Right hindlimb (tissue), 1 donor: Measurements from ENCODE around the gene PTPRD.
A peak's percentile ranks its signal among the peaks of the same experiment; 100 is the strongest.
"Not testable (repeated sequence)": the region's sequence is repeated elsewhere in the genome, so short reads cannot be mapped to it uniquely, and the experiment has no call there.

Experiments
- DNase-seq: peaks from one replicate; pipeline ENCODE4 v3.0.0-alpha.2; 2018

Gene PTPRD

GRCh38 chr9:9097254-9097653 is 1515.5 kb downstream of the PTPRD start:
- DNase-seq, result not testable (repeated sequence)

DNA sequence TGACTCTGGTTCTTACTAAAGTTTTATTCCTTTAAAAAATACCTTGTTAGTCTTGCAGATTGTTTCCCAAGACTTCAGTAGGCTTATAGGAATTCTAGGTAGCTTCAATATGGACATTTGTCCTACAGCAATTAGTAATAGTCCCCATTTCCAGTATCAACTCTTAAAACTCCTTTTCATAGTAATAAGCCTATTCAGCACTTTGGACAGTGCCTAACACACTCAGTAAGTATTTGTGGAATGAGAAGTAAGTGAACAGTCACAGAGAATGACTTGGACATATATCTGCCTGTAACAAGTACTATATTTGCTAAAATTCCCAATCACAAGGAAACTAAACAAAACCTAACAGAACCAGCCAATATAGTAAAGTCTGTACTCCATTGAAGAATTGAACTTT is 1521.4 kb downstream of the PTPRD start:
- no peak for DNase-seq

- DNase-seq, result no peak
Measured at GRCh38 chr9:9079473-9079872, 1533.3 kb downstream of the PTPRD start.

DNA sequence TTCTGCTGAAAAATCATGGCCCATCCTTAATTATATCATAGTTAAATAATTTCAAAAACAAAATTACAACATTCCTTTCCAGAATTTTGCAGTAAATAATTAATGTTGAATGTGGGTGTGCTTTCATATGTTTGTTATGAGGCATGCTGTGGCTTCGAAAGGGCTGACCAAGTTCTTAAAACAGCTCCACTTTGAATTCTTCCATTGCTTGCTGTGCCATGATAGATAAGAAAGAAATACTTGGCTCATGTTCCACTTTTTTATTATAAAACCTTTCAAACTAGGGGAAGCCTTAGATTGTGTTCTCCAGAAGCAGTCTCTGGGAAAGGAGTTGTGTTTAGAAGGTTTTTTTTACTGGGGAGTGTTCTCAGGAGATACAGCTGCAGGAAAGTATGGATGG is 1534.5 kb downstream of the PTPRD start:
- DNase-seq, result no peak

GRCh38 chr9:9061627-9062026 is 1551.2 kb downstream of the PTPRD start:
- DNase-seq, result no peak

- DNase-seq, result no peak
Measured at GRCh38 chr9:9054354-9054992, 1558.3 kb downstream of the PTPRD start.

- no peak for DNase-seq
Measured at GRCh38 chr9:9045572-9045971, 1567.2 kb downstream of the PTPRD start.

DNA sequence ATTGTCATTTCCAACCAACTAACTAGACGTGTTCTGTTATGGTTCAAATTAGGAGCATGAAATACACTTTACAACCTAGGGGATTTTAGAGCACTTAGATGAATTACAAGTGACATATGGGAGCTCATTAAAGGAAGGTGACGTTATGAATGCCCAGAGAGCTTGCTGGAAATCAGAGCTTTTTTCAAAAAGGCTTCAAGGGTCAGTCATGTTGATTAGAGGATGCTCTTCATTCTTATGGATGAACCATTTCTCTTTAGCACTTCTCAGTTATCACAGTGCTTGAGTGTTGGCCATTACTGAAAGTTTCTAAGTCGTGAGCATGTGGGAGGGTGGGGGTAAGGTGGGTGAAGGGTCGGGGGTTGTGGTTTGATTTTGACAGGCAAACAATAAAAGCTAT is 1567.7 kb downstream of the PTPRD start:
- DNase-seq, result no peak

- not testable (repeated sequence) for DNase-seq
Measured at GRCh38 chr9:9043788-9044187, 1569.0 kb downstream of the PTPRD start.

DNA sequence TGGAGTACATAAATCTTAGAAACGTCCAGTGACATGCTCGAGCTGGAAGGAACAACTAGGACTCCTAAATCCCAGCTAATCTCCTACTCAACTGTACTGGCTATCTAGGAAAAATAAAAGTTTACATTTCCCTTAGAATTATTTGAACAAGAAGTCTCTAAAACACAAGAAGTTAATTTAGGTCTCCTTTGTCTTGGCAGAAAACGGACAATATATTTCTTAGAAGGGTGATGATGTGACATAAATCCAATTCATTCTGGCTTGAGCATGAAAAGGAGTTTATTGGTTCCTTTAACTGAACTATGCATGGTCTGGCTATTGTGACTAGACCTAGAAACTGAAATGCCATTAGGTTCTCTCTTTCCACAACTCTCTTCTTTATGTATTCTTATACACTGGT is 1571.0 kb downstream of the PTPRD start:
- DNase-seq, result no peak

- no peak for DNase-seq
Measured at GRCh38 chr9:9033022-9033421, 1579.8 kb downstream of the PTPRD start.

GRCh38 chr9:9016597-9016996 is 1596.2 kb downstream of the PTPRD start:
- no peak for DNase-seq

- DNase-seq, result peak; percentile 35
Measured at GRCh38 chr9:9004810-9005209, 1608.0 kb downstream of the PTPRD start.

DNA sequence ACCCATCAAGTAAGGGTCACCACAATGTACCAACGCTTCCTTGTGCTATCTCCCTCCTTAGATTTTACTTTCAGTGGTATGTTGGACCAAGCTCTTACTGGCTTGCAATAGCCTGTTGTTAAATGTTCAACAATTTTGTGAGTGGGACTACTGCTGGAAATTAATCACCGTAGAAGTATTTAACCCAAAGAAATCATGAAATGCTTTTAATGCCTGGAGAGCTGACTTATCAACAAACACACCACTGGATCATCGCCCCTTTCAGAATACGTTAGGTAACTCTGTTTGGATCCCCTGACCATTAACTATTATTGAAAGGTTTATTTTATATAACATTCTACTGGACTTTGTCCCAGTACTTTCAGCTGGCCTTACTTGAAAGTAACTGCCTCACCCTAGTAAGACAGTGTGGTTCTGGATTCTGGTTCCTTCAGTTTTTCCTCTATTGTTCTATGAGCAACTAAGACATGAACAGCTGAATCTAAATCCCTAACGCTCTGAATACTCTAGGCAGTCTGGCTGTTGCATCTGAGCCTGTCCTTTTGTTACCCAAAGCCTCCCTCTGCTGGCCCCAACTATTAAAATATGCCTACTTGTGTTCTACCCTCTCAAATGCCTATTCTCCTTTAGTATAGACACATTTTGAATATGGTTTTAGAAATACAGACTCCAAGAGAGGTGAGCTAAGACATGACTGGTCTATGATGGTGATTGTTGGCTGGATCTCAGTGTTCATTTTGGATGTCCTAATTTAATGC is 1609.8 kb downstream of the PTPRD start:
- DNase-seq, result peak; percentile 30

DNA sequence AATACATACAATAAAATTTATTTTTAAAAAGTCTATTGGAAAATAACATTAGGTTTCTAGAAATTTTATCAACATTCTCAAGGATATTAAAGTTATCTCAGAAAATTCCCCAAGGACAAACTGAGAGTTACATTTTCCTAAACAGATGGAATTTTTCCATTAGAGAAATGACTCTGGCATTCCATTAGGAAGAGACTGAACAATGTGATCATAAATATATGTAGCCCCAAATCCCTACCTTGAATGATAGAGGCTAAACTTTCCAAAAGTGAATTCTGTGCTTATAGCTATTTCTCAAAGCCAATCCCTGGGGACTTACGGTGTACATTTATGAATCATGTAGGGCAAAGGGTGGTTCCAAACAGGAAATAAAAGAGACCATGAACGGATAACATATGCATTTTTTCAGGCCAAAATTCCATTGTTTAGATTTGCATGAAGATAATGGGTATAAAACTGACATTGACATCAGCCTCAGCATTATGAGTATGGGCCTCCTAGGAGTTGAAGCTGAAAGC is 1632.2 kb downstream of the PTPRD start:
- no peak for DNase-seq

- DNase-seq, result no peak
Measured at GRCh38 chr9:8978334-8978733, 1634.5 kb downstream of the PTPRD start.

DNA sequence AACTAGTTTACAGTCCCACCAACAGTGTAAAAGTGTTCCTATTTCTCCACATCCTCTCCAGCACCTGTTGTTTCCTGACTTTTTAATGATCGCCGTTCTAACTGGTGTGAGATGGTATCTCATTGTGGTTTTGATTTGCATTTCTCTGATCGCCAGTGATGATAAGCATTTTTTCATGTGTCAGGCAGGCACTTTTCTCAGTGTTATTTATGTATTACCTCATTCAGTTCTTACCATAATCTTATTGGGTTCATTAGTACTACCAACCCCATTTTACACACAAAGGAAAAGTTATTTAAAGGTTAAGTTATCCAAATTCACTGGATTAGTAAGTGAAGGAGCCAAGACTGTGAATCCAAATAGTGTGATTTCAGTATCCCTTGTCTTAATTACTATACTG is 1644.5 kb downstream of the PTPRD start:
- not testable (repeated sequence) for DNase-seq

DNA sequence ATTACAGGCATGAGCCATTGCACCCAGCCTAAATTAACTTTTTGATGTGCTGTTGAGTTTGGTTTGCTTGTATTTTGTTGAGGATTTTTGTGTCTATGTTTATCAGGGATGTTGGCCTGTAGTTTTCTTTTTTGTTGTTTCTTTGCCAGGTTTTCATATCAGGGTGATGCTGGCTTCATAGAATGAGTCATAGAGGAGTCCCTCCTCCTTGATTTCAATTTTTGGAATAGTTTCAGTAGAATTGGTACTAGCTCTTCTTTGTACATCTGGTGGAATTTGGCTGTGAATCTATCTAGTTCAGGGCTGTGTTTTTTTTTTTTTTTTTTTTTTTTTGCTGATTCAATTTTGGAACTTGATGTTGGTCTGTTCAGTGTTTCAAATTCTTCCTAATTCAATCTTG is 1648.9 kb downstream of the PTPRD start:
- no peak for DNase-seq

DNA sequence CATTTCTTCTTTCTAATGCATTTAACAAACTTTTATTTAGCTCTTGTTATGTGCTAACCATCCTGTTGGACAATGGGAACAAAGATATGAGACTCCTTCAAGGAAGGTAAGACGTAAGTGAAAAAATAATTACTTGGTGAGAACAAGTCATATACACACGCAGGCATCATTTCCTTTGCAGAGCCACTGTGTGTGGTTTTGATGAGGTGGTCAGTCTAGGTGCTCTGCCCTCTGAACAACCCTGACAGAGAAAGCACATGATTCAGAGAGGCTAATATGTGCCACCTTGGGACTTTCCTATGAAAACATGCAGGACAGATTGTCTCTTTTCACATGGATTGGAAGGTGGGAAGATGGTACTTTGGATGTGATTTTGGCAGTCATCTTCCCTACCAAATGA is 1650.7 kb downstream of the PTPRD start:
- DNase-seq, result peak; percentile 19

DNA sequence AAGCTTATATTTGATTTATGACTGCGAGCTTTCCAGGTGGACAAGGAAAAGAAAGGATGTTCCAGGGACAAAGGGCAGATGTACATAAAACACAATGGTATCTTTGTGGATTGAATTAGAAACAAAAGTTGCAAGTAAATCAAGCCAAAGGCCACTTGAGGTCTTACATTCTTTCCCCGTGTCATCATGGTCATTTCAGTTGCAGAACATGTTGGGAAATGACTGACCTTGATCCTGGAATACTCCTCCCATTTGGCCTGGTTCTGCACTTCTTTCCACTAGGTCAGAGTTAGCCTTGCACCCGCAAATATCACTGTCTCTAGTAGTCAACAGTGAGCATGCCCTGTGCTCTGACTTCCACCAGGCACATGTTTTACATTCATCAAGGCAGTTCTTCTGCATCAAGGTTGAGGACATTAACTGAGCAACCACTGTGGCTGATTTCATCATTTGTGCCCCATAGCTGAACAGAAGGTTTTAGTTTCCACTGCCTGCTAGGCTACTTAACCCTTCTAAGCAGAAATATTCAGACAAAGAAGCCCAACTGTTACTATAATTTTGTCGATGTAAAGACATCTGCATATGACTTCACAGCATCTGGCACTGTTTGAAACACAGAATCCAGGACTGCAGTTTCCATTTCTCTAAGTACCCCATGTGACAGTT is 1651.5 kb downstream of the PTPRD start:
- DNase-seq, result peak; percentile 46

DNA sequence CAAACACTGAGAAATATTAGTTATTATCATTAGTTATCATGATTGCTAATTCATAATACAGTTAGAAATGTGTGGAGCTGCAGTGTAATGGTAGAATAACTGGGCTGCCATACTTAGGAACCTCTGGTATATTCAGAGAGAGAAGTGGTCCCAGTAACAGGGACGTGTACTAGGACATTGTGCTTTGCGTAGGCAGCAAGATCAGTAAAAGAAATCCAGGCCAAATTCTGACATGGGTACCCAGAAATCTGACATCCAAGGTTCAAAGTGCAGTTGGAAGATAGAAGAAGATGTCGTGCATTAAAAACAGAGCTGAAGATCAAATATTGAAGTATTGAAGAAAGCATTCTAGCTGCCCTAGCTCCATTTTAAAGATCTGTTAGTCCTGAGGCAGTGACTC is 1652.5 kb downstream of the PTPRD start:
- DNase-seq, result no peak

GRCh38 chr9:8958358-8958757 is 1654.4 kb downstream of the PTPRD start:
- DNase-seq, result no peak

DNA sequence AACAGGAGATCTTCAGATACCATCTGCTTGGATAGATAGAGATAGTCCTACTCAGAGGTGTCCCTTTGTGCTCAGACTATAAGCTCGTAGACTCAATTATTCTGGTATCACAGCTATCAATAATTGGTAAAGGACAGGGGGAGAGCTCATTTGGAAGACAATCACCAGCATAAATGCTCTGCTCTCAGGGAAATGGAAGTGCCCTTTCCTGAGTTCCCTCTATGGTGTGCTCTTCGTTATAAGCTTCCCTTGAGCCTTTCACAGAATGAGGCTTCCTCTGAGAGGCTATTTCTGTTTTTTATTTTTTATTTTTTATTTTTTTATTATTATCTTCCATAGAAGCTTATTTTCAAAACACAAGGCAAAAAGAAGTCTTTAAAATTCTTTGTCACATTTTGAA is 1657.5 kb downstream of the PTPRD start:
- no peak for DNase-seq

- no peak for DNase-seq
Measured at GRCh38 chr9:8946461-8946860, 1666.3 kb downstream of the PTPRD start.
